ENCODE results near the gene FRYL.
"Not testable (repeated sequence)": the region's sequence is repeated elsewhere in the genome, so short reads cannot be mapped to it uniquely, and the experiment has no call there.

GRCh38 chr4:48682870-48683269 lies 97.2 kb downstream of the FRYL start:
- not testable (repeated sequence) for TF ChIP-seq PRDM15 (CRISPR knock-in tag; IDR thresholded peaks at IDR 0.05); POLR2A (IDR thresholded peaks at IDR 0.05; ENCODE audit: insufficient read depth in 1 of 2, low read depth in 2 of 2, low read length in 2 of 2); ZNF124 (CRISPR knock-in tag; IDR thresholded peaks at IDR 0.05)

Data from HepG2 (cell line).